GM18520 (cell line): Measurements from ENCODE around the gene NXF1.
A peak's percentile ranks its signal among the peaks of the same experiment; 100 is the strongest.
"Not testable (repeated sequence)": the region's sequence is repeated elsewhere in the genome, so short reads cannot be mapped to it uniquely, and the experiment has no call there.

Source experiments
- ATAC-seq: cut with Tn5 transposase; IDR thresholded peaks from one replicate; pipeline ENCODE4 v1.9.1; 2021; ENCODE audit not compliant: unreplicated experiment

The NXF1 gene

GRCh38 chr11:62832336-62833234 is 27.3 kb upstream of the NXF1 start, which contains the start of gene TEX54:
Gene TEX54, minus strand, starts transcription at chr11:62832841.
- no peak for ATAC-seq

- ATAC-seq = peak; percentile 69
Measured at GRCh38 chr11:62831520-62832335, 26.5 kb upstream of the NXF1 start, which contains the start of gene STX5. Gene STX5, minus strand, starts transcription at chr11:62832051. Its CDS starts 808 bp downstream, at chr11:62831243.

- no peak for ATAC-seq
Measured at GRCh38 chr11:62830904-62831519, 25.8 kb upstream of the NXF1 start.

GRCh38 chr11:62828130-62828529 is 22.9 kb upstream of the NXF1 start:
- ATAC-seq = not testable (repeated sequence)

- no peak for ATAC-seq
Measured at GRCh38 chr11:62823677-62824076, 18.4 kb upstream of the NXF1 start.

GRCh38 chr11:62817129-62817528 is 11.9 kb upstream of the NXF1 start:
- no peak for ATAC-seq

GRCh38 chr11:62816557-62816956 is 11.3 kb upstream of the NXF1 start:
- ATAC-seq = no peak

- ATAC-seq = no peak
Measured at GRCh38 chr11:62811659-62812058, 6.4 kb upstream of the NXF1 start.

GRCh38 chr11:62810748-62811147 is 5.5 kb upstream of the NXF1 start:
- no peak for ATAC-seq

- ATAC-seq = no peak
Measured at GRCh38 chr11:62806611-62807121, 1.4 kb upstream of the NXF1 start.

- ATAC-seq = no peak
Measured at GRCh38 chr11:62805961-62806441, 761 bp upstream of the NXF1 start.

- no peak for ATAC-seq
Measured at GRCh38 chr11:62804310-62805075, 747 bp downstream of the NXF1 start.

- ATAC-seq = no peak
Measured at GRCh38 chr11:62801071-62801470, 4.2 kb downstream of the NXF1 start.

GRCh38 chr11:62799486-62799885 is 5.8 kb downstream of the NXF1 start:
- ATAC-seq = no peak

- ATAC-seq = no peak
Measured at GRCh38 chr11:62796281-62796680, 9.0 kb downstream of the NXF1 start.

GRCh38 chr11:62794201-62794775 is 11.0 kb downstream of the NXF1 start:
- ATAC-seq = no peak

- no peak for ATAC-seq
Measured at GRCh38 chr11:62792202-62792575, 13.1 kb downstream of the NXF1 start.

- peak; percentile 55 for ATAC-seq
Measured at GRCh38 chr11:62791501-62792201, 13.6 kb downstream of the NXF1 start, which contains the start of gene TMEM223. Gene TMEM223, minus strand, starts transcription at chr11:62792006. Its CDS starts 12 bp downstream, at chr11:62791994.

GRCh38 chr11:62789576-62789975 is 15.7 kb downstream of the NXF1 start:
- no peak for ATAC-seq
